IPS DF 6.9 (cell line): ENCODE data around the gene NDUFV1.
"Not testable (repeated sequence)": the region's sequence is repeated elsewhere in the genome, so short reads cannot be mapped to it uniquely, and the experiment has no call there.

Experiments used
- DNase-seq: peaks from one replicate; pipeline ENCODE4 v3.0.0-alpha.2; 2013; ENCODE audit warnings: low read depth, low spot score
- H3K27ac ChIP-seq: one replicate; pipeline ENCODE4 v1.5.1; 2013; ENCODE audit warnings: low read length, control low read depth
- H3K27me3 ChIP-seq: 2 replicates; pipeline ENCODE4 v1.6.1; 2013; ENCODE audit warnings: mild to moderate bottlenecking, low read length; ENCODE audit not compliant: control insufficient read depth, insufficient read depth
- H3K36me3 ChIP-seq: 2 replicates; pipeline ENCODE4 v1.6.1; 2013; ENCODE audit warnings: low read length; ENCODE audit not compliant: control insufficient read depth, insufficient read depth
- H3K4me1 ChIP-seq: 2 replicates; pipeline ENCODE4 v1.6.1; 2013; ENCODE audit warnings: low read length; ENCODE audit not compliant: control insufficient read depth, insufficient read depth
- H3K4me3 ChIP-seq: 2 replicates; pipeline ENCODE4 v1.5.1; 2013; ENCODE audit warnings: mild to moderate bottlenecking, low read length
- H3K9me3 ChIP-seq: 2 replicates; pipeline ENCODE4 v1.6.1; 2013; ENCODE audit warnings: low read length, inconsistent platforms; ENCODE audit not compliant: control insufficient read depth, insufficient read depth
- WGBS: extraction: QIAGEN DNeasy Blood & Tissue Kit; methylation state at CpG from one replicate; pipeline ENCODE4 v1.1.7; 2013; ENCODE audit warnings: mixed read lengths, missing lambda C conversion rate; ENCODE audit not compliant: insufficient read length, insufficient coverage; 5-methylcytosine and 5-hydroxymethylcytosine counted together

Gene NDUFV1

DNA sequence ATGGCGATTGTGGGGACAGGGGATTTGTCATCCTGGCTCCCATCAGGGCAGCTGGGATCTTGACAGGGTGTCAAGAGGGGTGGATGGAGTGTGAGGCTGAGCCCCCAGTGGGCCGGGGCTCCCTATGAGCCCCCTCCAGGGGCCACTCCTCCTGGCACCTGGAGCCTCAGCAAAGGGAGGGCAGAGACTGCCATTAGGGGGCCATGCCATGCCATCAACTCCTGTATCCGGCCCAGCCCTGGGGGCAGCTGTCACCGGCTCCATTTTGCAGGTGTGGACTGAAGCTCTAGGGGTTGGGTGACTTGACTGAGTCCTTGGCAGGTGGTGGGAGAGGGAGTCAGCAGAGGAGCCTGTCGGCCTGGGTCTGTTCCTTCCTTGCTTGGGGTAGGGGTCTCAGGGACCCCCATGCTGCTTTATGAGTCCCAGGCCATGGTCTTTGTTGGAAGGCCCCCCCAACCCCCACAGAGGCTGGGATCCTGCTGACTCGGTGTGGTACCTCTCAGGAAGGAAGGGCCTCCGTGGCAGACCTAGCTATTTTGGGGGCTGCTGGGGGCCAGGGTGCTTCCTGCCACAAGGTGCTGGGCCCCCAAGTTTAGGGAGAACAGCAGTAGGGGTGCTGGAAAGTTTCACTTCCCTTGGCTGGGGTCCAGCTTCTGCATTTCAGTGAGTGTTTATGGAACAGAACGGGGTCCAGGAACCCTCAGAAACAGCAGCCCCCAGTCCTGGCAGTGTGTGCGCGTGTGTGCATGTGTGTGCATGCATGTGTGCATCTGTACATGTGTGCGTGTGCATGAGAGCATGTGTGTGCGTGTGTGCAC lies 42.3 kb downstream of the NDUFV1 start:
- no CpG with 5 or more reads among the region's 12 CpGs for WGBS
- Histone ChIP-seq H3K4me1 (no peaks in the 10 kb centered on the region; the same call in 1 of the 2 replicates), H3K27ac (no peak overlapping the region), H3K27me3 (no peaks in the 10 kb centered on the region), H3K9me3 (no peaks in the 10 kb centered on the region), H3K4me3 (no peak overlapping the region), H3K36me3 (no peaks in the 10 kb centered on the region)
- DNase-seq: no peak

DNA sequence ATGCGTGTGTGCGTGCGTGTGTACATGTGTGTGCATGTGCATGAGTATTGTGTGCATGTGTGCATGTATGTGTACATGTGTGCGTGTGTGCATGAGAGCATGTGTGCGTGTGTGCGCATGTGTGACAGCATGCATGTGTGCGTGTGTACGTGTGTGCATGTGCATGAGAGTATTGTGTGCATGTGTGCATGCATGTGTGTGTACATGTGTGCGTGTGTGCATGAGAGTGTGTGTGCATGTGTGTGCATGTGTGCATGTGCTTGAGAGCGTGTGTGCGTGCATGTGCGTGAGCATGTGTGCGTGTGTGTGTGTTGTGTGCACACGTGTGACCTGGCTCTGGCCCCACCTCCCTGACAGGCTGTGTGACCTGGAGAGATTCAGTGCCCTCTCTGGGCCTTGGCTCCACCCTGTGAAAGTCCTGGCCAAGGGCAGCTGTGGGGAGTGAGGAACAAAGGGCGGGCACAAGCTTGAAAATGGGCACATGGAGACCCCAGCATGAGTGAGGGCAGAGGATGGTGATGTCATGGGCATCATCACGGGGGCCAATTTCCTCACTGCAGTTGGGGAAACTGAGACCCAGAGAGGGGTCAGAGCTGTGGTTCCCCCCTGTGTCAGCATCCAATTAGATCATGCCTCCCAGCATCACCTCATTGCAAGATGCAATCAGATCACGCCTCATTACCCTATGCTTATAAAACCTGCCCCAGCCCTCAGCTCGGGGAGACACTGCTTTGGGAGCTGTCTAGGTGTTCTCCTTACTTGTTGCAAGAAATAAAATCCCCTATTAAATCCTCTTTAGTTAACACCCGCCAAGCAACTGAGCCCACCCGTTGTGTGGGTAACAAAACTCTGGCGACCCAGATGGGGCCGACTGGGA lies 43.1 kb downstream of the NDUFV1 start:
- Histone ChIP-seq H3K36me3 (no peaks in the 10 kb centered on the region), H3K9me3 (no peaks in the 10 kb centered on the region), H3K27me3 (no peaks in the 10 kb centered on the region), H3K4me1 (no peaks in the 10 kb centered on the region; the same call in 1 of the 2 replicates), H3K27ac (no peak overlapping the region), H3K4me3 (no peak overlapping the region)
- DNase-seq: no peak
- no CpG with 5 or more reads among the region's 22 CpGs for WGBS

DNA sequence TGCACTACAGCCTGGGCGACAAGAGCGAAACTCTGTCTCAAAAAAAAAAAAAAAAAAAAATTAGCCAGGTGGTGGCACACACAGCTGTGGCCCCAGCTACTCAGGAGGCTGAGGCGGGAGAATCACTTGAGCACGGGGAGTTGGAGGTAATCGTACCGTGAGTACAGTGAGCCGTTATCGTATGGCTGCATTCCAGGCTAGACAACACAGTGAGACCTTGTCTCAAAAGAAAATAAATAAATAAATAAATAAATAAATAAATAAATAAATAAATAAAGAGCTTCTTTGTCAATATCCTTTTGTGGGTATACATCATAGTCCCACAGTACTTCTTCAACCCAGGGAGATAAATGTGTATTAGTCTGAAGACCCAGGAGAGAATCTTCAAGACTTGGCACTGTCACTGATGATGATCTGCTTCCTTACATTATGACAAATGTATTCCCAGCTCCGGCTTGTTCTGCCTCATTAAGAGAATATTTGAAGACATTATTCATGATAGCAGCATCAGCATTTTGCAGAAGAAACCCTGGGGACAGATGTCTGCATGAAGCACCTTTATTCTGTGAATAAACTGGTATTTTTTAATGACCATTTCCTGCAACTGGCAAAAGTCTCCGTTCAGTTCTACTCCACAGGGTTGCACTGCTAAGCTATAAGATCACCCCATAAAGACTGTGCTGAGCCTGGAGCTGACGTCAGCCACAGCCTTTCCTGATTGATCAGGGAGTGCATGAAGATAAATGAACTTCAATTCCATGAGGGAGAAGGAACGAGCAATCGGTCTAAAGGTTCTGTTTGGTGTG lies 45.4 kb downstream of the NDUFV1 start:
- no peak for DNase-seq
- no peaks in the 10 kb centered on the region for H3K9me3 ChIP-seq
- H3K27ac ChIP-seq: no peak overlapping the region
- no peaks in the 10 kb centered on the region for H3K27me3 ChIP-seq
- no CpG with 5 or more reads among the region's 13 CpGs for WGBS
- no peaks in the 10 kb centered on the region for H3K36me3 ChIP-seq
- H3K4me1 ChIP-seq: no peaks in the 10 kb centered on the region
- no peak overlapping the region for H3K4me3 ChIP-seq

DNA sequence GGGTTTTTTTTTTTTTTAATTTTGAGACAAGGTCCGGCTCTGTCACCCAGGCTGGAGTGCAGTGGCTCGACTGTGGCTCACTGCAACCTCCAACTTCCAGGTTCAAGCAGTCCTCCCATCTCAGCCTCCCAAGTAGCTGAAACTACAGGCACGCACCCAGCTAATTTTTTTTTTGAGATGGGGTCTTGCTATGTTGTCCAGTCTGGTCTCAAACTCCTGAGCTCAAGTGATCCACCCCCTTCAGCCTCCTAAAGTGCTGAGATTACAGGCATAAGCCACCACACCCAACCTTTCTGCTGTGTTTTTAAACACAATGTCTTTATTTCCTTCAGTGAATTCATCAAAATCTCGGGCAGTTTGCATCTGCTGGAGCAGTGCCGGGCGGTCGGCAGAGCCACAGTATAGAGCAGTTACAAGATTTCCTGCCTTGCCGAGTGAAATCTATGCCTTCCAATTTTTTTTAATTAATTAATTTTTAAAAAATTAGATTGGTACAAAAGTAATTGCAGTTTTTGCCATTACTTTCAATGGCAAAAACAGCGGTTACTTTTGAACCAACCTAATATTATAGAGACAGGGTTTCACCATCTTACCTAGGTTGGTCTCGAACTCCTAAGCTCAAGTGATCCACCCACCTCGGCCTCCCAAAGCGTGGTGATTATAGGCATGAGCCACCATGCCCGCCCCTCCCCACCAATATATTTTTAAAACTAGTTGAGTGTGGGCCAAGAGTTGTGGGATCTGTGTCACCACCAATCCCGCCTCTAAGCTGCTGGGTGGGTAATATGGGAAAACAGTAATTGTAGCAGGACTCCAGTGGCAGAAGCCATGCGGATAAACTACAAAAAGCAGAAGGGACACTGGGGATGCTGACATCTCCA lies 46.5 kb downstream of the NDUFV1 start:
- no CpG with 5 or more reads among the region's 15 CpGs for WGBS
- Histone ChIP-seq H3K36me3 (no peaks in the 10 kb centered on the region), H3K9me3 (no peaks in the 10 kb centered on the region; the same call in 1 of the 2 replicates), H3K27ac (no peak overlapping the region), H3K27me3 (no peaks in the 10 kb centered on the region), H3K4me1 (no peaks in the 10 kb centered on the region), H3K4me3 (no peak overlapping the region)
- no peak for DNase-seq

DNA sequence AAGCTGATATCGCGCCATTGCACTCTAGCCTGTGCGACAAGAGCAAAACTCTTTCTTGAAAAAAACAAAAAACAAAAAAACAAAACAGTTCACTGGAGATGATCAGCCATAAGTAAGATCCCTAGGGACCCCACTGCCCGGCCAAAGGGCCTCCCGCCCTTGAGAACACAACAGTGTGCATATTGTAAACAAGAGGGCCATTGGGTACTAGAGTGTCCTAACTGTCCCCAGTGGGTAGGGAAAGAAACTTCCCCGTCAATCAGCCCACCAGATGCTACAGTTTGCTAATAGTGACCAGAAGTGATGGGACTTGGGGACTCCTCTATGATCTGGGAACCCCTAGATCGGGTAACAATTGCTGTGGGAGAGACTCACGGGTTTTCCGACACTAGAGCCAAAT lies 47.5 kb downstream of the NDUFV1 start:
- no peaks in the 10 kb centered on the region; the same call in 1 of the 2 replicates for H3K9me3 ChIP-seq
- H3K4me3 ChIP-seq: no peak overlapping the region
- DNase-seq: no peak
- no peaks in the 10 kb centered on the region for H3K27me3 ChIP-seq
- no peak overlapping the region for H3K27ac ChIP-seq
- no CpG with 5 or more reads among the region's 9 CpGs for WGBS
- no peaks in the 10 kb centered on the region for H3K4me1 ChIP-seq
- no peaks in the 10 kb centered on the region for H3K36me3 ChIP-seq

DNA sequence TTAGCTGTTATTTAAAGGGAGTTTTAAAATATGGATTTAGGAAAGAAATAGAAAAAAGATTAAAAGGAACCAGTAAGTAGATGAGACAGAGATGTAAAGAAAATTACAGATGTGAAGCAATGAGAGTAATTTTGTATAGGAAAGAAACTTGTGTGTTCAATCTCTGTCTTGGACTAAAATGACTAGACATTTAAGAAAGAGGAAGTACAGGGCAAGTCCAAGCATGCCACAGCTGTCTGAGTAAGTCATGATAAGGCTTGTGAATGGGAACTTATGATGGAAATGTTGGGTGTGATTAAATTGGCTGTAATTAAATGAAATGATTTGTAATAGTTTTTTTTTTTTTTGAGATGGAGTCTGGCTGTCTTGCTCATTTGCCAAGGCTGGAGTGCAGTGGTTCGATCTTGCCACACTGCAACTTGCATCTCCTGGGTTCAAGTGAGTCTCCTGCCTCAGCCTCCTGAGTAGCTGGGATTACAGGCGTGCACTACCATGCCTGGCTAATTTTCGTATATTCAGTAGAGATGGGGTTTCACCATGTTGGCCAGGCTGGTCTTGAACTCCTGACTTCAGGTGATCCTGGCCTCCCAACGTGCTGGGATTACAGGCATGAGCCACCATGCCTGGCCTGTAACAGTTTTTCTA lies 49.7 kb downstream of the NDUFV1 start:
- no peak overlapping the region for H3K27ac ChIP-seq
- H3K36me3 ChIP-seq: no peaks in the 10 kb centered on the region
- no peaks in the 10 kb centered on the region for H3K4me1 ChIP-seq
- H3K4me3 ChIP-seq: no peak overlapping the region
- WGBS: no CpG with 5 or more reads among the region's 4 CpGs
- no peaks in the 10 kb centered on the region; the same call in 1 of the 2 replicates for H3K9me3 ChIP-seq
- no peaks in the 10 kb centered on the region for H3K27me3 ChIP-seq
- DNase-seq: no peak

DNA sequence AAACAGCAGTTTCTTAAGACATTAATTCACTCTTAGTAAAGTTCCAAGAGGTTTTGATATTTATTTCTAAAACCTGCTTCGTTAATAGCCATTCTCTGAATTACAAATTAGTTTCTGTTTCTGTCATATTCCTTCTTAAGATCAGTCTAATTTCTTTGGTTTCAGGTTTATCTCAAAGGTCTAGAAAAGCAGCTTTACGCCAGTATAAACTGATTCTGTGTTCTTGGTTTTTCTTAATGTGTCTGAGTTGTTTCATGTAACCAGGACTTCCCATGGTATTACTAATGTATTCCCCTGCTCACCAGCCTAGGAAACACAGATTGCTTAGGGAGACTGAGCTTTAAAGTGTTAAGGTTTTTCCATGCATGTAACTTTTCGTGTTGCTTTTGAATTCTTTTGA lies 50.6 kb downstream of the NDUFV1 start:
- no peak overlapping the region for H3K27ac ChIP-seq
- no peak for DNase-seq
- no peaks in the 10 kb centered on the region for H3K27me3 ChIP-seq
- no peaks in the 10 kb centered on the region; the same call in 1 of the 2 replicates for H3K9me3 ChIP-seq
- no CpG with 5 or more reads among the region's 3 CpGs for WGBS
- no peaks in the 10 kb centered on the region for H3K36me3 ChIP-seq
- H3K4me1 ChIP-seq: no peaks in the 10 kb centered on the region
- H3K4me3 ChIP-seq: no peak overlapping the region

DNA sequence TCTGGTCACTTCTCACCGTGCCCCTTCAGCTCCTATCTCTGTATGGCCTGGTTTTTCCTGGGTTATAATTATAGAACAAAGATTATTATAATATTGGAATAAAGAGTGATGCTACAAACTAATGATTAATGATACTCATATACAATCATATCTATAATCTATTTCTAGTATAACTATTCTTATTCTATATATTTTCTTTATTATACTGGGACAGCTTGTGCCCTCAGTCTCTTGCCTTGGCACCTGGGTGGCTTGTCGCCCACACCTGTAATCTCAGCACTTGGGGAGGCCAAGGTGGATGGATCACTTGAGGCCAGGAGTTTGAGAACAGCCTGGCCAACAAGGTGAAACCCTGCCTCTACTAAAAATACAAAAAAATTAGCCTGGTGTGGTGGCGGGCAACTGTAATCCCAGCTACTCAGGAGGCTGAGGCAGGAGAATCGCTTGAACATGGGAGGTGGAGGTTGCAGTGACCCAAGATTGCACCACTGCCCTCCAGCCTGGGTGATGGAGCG lies 53.0 kb downstream of the NDUFV1 start:
- H3K36me3 ChIP-seq, H3K4me3 ChIP-seq, H3K9me3 ChIP-seq, H3K27ac ChIP-seq, H3K27me3 ChIP-seq, DNase-seq, H3K4me1 ChIP-seq: not testable (repeated sequence)
- WGBS: no CpG with 5 or more reads among the region's 5 CpGs

DNA sequence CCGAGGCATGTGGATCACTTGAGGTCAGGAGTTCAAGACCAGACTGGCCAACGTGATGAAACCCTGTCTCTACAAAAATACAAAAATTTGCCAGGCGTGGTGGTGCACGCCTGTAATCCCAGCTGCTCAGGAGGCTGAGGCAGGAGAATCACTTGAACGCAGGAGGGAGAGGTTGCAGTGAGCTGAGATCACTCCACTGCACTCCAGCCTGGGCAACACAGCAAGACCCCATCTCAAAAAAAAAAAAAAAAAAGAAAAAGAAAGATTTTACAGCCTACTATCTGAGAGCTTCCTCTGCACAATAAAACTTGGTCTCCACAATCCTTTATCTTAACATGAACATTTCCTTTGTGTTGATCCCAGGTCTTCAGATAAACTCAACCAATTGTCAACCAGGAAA lies 54.0 kb downstream of the NDUFV1 start:
- H3K27me3 ChIP-seq, H3K4me3 ChIP-seq, H3K9me3 ChIP-seq, DNase-seq, H3K4me1 ChIP-seq, H3K36me3 ChIP-seq, H3K27ac ChIP-seq: not testable (repeated sequence)
- no CpG with 5 or more reads among the region's 5 CpGs for WGBS
